Frontal cortex (tissue), 4 donors: Measurements from ENCODE around the gene COQ4. TPM values are rescaled to one million over a fixed set of nuclear protein-coding genes. Genes with fewer than 3 reads are reported as not detected.
A peak's percentile ranks its signal among the peaks of the same experiment; 100 is the strongest.
"Not testable (repeated sequence)": the region's sequence is repeated elsewhere in the genome, so short reads cannot be mapped to it uniquely, and the experiment has no call there.

ENCODE experiments used
- DNase-seq, 2 donors: peaks; one replicate each; pipeline ENCODE4 v3.0.0; 2012; ENCODE audit warnings: low spot score in 2 of 2
- FAIRE-seq: peaks from 2 replicates; lab custom pipeline; 2012; peaks lifted over from hg19 to GRCh38; lab: Jason Lieb, UNC
- total RNA-seq: library from RNA; depleted of rRNA; stranded (reverse); fragments of >200 nt; gene quantifications from one replicate; pipeline ENCODE4 v1.2.3, GENCODE V29; 2014
- donor health status: control.
- donor health status: control.
- donor health status: control.

The COQ4 gene
- total RNA-seq, 1 donor from 2014 or later = 16.3 TPM

DNA sequence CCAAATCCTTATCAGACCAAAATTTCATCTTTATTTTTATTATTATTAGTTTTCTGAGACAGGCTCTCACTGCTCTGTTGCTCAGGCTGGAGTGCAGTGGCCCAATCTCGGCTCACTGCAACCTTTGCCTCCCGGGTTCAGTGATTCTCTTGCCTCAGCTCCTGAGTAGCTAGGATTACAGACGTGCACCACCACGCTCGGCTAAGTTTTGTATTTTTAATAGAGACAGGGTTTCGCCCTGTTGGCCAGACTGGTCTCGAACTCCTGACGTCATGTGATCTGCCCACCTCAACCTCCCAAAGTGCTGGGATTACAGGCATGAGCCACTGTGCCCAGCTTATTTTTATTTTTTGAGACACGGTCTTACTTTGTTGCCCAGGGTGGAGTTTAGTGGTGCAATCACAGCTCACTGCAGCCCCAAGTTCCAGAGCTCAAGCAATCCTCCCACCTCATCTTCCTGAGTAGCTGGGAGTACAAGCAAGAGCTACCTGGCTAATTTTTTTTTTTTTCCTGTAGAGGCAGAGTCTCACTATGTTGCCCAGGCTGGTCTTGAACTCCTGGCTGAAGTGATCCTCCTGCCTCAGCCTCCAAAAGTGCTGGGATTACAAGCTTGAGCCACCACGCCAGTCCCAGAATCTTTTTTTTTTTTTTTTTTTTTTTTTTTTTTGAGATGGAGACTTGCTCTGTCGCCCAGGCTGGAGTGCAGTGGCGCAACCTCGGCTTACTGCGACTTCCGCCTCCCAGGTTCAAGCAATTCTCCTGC, 16.4 kb downstream of the COQ4 start:
- not testable (repeated sequence) for DNase-seq

DNA sequence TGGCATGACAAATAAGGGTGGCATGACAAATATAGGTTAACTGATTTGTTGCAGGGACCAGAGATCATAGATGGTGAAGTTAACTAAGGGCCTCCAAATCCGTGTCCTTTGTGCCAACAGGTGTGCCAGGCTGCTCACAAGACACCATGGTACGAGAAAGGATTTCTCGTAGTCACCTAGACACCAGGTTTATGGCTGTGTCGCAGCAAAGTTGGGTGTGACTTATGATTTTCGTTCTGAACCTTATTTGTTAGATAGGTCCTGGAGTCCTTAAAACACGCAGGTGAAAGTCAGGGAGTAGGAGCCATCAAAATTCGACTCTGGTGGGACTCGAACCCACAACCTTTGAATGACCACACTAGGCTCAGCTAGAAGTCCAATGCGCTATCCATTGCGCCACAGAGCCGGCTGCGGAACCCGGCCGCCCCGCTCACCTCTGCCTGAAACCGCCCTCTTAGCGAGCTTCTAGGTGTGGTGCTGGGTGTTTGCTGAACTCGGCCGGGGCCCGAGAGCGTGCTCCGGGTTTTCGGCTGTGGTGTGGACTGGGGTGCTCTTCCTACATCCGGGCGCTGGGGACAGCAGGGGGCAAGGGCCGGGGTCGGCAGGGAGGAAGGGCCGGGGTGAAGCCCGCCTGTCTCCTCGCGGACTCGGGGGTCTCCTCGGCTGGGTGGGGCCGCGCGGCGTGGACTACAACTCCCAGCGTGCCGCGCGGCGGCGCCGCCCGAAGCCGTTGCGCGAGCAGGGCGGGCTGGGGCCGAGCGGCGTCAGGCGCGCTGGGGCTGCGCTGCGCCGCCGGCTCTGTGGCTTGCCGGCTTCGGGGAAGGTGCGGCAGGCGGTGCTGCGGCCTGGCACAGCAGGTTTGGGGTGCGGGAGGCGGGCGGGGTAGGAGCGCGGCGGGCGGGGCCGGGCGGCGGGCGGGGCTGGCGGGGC, 17.4 kb downstream of the COQ4 start, which contains the start of gene SLC27A4:
Gene SLC27A4, plus strand, starts transcription at position 767 of the 930 bp plus-strand sequence. CDS start 2,606 bp downstream, outside the sequence.
- DNase-seq (peak; percentile 87 to 90), FAIRE-seq (no peak)

More for the DNA sequence above, 16.4 kb downstream of the COQ4 start:
- not testable (repeated sequence) for FAIRE-seq

DNA sequence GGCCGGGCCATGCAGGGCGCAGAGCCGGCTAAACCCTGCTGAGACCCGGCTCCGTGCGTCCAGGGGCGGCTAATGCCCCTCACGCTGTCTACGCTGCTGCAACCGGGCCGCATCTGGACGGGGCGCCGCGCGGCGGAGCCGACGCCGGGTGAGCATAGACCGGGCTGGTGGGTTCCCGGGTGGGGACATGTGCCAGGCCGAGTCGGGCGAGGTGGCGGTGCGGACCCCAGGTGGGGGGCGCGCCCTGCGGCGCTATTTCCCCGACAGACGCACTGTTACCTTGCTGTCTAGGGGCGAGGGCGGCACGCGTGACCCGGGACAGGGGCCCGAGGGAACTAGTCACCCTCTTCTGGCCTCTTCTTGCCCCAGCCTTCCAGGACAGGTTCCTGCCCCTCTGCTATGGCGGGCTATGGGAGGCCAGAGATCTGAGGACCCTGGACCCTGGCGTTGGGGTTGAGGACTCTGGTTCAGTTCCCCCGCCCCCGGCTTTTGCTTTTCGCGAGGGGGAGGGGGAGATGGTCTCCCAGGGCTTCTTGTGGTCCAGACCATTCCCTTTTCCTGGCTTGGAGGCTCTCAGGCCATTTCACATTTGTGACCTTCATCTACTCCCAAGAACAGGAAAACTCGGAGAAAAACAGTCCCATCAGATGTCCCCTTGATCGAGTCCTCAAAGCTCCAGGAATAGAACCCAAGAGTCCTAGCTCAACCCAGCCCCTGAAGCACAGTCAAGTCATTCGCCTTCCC, 18.2 kb downstream of the COQ4 start:
- no peak for FAIRE-seq
- no peak for DNase-seq

DNA sequence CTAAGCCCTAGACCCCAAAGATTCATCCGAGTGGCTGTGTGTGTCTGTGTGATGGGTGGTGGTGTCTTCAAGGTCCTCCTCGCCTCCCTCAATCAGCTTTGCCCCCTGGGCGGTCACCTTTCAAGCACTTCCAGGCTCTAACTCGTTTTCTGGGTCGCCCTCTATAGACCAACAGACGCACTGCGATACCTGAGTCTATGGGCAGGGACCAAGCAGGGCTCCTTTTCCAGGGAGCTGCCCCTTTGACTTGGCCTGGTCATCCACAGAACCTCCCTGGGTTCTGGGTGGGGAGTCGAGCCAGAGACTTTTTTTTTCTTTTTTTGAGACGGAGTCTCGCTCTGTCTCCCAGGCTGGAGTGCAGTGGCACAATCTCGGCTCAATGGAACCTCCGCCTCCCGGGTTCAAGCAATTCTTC, 18.8 kb downstream of the COQ4 start:
- FAIRE-seq (no peak), DNase-seq (peak; percentile 62 to 78)

DNA sequence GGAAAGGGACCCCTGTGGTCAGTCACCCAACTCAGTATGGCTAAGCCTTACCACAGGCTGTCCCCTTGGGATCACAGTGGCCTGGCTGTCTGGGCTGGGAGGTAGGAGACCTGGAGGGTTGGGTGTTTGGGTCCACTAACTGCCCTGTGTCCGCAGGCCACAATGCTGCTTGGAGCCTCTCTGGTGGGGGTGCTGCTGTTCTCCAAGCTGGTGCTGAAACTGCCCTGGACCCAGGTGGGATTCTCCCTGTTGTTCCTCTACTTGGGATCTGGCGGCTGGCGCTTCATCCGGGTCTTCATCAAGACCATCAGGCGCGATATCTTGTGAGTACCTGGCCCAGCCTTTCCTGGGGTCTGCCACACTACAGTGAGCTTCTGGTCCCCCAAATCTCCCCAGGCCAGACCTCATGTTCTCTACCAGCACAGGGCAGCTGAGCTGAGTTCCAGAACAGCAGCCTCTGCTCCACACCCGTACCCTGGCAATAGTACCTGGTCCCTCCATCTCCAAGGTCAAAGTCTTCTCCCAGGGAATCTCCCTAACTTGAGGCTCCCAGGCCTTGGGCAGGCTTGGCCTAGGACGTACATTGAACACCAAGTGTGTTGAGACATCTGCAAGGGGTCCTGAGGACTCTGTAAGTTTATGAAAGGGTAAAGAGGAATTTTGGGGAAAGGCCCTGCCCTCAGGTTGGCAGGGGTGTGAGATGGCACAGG, 20.5 kb downstream of the COQ4 start:
- FAIRE-seq (no peak), DNase-seq (no peak)

DNA sequence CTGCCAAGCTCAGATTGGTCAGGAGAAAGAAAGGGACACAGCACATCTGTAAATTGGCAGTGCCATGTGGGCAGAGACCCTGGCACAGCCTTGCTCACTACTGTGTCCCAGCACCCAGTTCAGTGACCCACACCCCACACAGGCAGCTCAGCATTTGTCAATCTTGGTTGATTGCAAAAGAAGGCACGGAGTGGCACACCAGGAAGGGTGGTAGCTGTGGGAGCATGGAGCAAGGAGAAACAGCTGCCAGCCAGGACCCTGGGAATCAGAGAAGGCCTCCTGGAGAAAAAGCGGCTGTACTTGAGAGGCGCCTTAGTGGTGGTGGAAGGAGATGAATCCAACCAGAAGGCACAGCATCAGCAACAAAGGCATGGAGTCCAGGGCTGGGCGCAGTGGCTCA, 21.2 kb downstream of the COQ4 start:
- DNase-seq = no peak
- no peak for FAIRE-seq

DNA sequence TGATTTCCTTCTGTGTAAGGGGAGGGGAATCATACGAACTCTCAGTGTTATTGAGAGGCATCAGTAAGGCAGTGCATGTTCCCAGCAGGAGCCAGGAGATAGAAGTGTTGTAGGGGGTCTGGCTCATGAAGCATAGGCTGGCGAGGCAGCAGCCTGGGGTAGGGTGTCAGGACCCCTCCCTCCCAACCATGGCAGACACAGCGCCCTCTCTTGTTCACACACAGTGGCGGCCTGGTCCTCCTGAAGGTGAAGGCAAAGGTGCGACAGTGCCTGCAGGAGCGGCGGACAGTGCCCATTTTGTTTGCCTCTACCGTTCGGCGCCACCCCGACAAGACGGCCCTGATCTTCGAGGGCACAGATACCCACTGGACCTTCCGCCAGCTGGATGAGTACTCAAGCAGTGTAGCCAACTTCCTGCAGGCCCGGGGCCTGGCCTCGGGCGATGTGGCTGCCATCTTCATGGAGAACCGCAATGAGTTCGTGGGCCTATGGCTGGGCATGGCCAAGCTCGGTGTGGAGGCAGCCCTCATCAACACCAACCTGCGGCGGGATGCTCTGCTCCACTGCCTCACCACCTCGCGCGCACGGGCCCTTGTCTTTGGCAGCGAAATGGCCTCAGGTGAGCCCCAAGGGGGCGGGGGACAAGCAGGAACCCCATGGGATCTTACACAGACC, 22.4 kb downstream of the COQ4 start:
- FAIRE-seq (no peak), DNase-seq (no peak)

DNA sequence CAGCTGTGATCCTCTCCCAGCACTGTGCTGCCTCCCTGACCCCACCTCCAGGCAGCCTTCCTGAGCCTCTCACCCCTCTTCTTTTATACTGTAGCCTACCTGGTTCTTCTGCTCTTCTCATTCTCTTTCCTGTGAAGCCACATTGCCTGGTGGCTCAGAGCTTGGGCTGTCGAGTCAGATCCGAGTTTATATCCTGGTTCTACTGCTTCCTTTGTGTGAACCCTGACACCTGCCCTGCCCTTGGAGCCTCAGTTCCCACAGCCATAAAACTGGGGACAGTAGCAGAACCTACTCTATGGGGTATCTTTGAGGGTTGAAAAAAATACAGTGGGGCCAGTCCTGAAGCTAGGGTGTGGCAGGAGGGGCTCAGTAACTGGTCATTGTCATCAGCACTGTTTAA, 26.5 kb downstream of the COQ4 start:
- no peak for DNase-seq

DNA sequence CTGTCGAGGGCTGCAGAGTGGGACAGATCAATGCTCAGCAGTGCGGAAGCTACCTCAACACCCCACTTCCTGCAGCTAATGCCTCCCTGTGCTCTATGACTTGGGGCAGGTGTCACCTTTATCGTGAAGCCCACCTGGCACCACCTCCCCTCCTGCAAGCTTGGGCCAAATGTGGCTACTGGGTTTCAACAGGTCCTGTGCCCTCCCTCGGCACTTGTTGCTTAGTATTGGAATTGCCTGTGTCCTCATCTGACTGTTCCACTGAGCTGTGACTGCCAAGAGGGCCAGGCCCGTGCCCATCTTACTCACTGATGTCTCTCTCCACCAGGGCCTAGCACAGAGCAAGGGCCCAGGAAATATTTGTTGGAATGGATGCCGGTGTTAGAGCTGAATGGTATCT, 27.1 kb downstream of the COQ4 start:
- DNase-seq = no peak
- FAIRE-seq = no peak

More for the DNA sequence above, 26.5 kb downstream of the COQ4 start:
- FAIRE-seq = no peak

DNA sequence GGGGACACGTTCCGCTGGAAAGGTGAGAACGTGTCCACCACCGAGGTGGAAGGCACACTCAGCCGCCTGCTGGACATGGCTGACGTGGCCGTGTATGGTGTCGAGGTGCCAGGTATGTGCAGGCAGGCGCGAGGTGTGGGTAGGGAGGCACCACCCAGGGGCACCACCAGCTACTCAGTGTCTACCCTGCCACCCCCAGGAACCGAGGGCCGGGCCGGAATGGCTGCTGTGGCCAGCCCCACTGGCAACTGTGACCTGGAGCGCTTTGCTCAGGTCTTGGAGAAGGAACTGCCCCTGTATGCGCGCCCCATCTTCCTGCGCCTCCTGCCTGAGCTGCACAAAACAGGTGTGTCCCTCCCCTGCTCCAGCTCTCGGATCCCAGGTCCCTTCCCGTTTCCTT, 32.8 kb downstream of the COQ4 start:
- DNase-seq (no peak), FAIRE-seq (no peak)

DNA sequence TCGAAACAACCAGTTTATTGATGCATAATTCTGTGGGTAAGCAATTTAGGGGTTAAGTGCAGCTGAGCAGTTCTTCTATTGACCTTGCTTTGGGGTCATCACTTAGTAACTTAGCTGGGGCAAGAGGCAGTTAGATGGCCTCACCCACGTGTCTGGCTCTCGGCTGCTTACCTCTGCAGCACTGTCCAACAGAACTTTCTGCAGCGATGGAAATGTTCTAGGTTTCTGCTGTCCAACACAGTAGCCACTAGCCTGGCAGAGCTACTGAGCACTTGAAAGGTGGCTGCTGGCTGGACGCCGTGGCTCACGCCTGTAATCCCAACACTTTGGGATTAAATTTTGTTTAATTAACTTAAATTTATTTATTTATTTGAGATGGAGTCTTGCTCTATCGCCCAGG, 35.5 kb downstream of the COQ4 start:
- no peak for DNase-seq
- FAIRE-seq = no peak

DNA sequence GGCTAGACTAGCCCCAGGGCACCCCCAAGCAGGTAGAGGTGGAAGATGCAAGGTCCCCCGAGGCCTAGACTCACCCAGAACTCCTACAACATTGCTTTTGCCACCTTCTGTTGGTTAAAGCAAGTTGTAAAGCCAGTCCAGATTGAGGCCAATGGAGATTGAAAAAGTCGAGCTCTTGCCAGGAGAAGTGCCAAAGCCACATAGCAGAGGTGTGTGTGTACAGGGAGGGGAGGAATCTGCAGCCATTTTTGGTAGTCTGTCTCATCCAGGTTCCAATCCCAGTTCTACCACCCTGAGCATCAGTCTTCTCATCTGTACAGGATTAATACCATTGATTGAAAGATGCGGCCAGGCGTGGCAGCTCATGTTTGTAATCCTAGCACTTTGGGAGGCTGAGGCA, 36.2 kb downstream of the COQ4 start:
- FAIRE-seq = no peak
- DNase-seq = no peak

DNA sequence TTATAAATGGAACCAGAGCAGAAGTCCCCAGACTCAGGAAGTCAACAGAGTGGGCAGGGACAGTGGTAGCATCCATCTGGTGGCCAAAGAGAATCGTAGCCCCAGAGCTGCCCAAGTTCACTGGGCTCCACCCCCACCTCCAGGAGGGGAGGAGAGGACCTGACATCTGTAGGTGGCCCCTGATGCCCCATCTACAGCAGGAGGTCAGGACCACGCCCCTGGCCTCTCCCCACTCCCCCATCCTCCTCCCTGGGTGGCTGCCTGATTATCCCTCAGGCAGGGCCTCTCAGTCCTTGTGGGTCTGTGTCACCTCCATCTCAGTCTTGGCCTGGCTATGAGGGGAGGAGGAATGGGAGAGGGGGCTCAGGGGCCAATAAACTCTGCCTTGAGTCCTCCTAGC, 38.2 kb downstream of the COQ4 start:
- DNase-seq (no peak), FAIRE-seq (no peak)

DNA sequence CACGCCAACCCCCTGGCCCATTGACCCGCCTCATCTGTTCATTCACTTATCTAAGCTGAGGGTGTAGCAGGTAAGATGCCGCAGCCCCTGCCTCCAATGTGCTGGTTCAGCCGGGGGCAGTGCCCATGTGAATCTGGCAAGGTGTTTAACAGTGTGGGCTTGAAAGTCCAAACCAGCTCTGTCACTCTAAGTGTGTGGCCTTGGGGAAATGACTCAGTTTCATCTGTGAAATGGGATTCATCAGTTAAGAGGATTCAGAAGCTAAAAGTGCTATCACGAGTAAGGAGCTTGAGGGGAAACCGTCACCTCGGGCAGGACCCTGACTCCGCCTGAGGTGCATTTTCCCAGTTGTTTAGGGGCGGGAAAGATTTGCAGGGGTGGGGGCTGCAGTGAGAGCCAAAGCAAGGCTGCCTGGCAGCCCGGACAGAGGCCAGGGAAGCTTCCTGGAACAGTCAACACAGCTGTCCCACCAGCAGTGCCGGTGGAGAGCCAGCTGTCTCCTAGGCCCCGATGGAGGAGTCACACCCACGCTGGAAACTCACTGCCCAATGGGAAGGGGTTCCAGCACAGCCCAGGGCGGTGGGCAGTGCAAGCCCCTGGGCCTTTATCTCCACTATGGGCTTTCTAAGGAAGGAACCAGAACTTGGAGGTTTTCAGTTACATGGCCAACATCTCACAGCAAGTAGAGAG, 38.8 kb downstream of the COQ4 start:
- DNase-seq (no peak), FAIRE-seq (no peak)

DNA sequence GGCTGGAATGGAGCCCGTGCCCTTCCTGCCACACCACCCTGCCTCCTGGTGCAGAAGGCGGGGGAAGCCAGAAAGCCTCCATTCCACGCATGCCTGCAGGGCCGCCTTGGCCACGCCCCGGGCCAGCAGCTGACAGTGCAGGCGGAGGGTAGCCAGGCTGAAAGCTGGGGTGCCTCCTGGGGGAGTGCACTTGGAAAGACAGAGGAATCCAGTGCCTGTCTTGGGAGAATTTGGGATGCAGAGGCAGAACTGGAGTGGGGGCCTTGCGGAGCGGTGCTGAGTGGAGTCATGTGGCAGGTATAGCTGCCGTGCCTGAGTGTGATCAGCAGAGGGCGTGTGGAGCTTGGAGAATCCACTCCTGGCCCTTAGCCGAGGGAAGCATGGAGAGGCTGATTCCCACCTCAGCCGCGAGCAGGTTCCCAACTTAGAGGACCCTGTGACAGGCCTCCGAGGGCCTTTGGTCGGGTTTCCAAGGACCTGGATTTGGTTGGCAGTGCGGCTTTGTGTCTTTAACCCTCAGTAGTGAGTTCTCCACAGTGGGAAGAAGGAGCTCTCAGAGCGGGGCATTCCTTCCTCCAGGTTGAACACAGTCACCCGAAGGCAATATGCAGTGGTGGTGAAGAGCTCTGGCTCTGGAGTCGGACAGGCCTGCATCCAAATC, 39.5 kb downstream of the COQ4 start:
- DNase-seq (peak; percentile 79 to 89), FAIRE-seq (no peak)

DNA sequence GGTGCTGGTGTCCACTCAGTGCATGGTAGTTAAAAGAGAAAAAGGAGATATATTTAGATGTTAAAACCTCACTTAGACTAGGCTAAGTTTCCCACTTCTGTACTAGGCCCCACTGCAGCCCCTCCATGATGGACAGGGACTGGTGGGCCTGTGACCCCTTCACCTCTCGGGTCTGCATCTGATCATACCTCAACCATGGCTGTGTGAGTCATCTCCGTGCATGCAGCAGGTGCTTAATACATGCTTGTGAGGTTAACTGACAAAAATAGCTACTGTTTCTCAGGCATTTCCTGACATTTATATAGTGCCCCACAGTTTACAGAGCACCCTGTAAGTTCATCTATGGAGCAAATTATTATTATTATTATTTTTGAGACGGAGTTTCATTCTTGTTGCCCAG, 40.1 kb downstream of the COQ4 start:
- FAIRE-seq (no peak), DNase-seq (no peak)

DNA sequence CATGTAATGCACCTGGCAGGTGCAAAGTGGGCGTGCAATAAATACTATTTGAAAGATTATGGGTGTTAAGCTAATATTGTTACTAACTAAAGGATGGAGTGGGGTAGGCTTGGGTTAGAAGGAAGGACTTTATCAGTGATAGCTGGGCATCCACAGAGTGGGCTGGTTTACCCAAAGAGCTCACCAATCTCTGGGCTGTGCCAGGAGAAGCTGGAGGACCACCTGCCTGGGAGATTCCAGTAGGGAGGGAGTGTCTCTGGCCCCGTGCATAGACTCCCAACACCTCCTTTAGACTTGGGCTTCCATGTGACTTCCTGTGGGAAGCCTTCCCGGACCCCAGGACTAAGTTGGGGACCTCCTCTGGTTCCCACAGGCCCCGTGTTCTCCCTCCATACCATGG, 42.9 kb downstream of the COQ4 start:
- DNase-seq (no peak), FAIRE-seq (no peak)
